ENCODE measurements around the gene EGLN2.
"Not testable (repeated sequence)": the region's sequence is repeated elsewhere in the genome, so short reads cannot be mapped to it uniquely, and the experiment has no call there.

EGLN2 gene

DNA sequence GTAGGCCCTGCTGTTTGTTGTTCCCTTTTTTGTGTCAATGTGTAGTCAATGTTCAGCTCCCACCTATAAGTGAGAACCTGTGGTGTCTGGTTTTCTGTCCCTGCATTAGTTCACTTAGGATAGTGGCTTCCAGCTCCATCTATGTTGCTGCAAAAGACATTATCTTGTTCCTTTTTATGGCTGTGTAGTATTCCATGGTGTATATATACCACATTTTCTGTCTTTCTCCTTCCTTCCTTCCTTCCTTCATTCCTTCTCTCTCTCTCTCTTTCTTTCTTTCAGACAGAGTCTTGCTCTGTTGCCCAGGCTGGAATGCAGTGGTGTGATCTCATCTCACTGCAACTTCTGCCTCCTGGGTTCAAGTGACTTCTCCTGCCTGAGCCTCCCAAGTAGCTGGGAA, 30.2 kb downstream of the EGLN2 start:
- no peak overlapping the region for H3K27ac ChIP-seq (ENCODE audit: insufficient read depth, low read depth, low read length, poor library complexity, severe bottlenecking)
- no peaks in the 10 kb centered on the region for H3K9me3 ChIP-seq (ENCODE audit: control insufficient read depth, low read length)

GRCh38 chr19:40830741-40831140, 31.8 kb downstream of the EGLN2 start:
- WGBS, 2 experiments = 91 to 93% methylated on average over 16 of the region's 16 CpGs
- not testable (repeated sequence) for H3K4me1 ChIP-seq (ENCODE audit: control insufficient read depth, insufficient read depth, low read length); H3K27ac ChIP-seq (ENCODE audit: insufficient read depth, low read depth, low read length, poor library complexity, severe bottlenecking); H3K36me3 ChIP-seq (ENCODE audit: control insufficient read depth, insufficient read depth, low read length); H3K27me3 ChIP-seq (ENCODE audit: control insufficient read depth, insufficient read depth, low read length, poor library complexity, severe bottlenecking); H3K9me3 ChIP-seq (ENCODE audit: control insufficient read depth, low read length); H3K4me3 ChIP-seq (ENCODE audit: insufficient read depth, low read depth, low read length)

More for the DNA sequence above, 30.2 kb downstream of the EGLN2 start:
- Histone ChIP-seq H3K4me3 (ENCODE audit: insufficient read depth, low read depth, low read length) (no peak overlapping the region), H3K36me3 (ENCODE audit: control insufficient read depth, insufficient read depth, low read length) (no peaks in the 10 kb centered on the region), H3K27me3 (ENCODE audit: control insufficient read depth, insufficient read depth, low read length, poor library complexity, severe bottlenecking) (no peaks in the 10 kb centered on the region), H3K4me1 (ENCODE audit: control insufficient read depth, insufficient read depth, low read length) (no peaks in the 10 kb centered on the region)

DNA sequence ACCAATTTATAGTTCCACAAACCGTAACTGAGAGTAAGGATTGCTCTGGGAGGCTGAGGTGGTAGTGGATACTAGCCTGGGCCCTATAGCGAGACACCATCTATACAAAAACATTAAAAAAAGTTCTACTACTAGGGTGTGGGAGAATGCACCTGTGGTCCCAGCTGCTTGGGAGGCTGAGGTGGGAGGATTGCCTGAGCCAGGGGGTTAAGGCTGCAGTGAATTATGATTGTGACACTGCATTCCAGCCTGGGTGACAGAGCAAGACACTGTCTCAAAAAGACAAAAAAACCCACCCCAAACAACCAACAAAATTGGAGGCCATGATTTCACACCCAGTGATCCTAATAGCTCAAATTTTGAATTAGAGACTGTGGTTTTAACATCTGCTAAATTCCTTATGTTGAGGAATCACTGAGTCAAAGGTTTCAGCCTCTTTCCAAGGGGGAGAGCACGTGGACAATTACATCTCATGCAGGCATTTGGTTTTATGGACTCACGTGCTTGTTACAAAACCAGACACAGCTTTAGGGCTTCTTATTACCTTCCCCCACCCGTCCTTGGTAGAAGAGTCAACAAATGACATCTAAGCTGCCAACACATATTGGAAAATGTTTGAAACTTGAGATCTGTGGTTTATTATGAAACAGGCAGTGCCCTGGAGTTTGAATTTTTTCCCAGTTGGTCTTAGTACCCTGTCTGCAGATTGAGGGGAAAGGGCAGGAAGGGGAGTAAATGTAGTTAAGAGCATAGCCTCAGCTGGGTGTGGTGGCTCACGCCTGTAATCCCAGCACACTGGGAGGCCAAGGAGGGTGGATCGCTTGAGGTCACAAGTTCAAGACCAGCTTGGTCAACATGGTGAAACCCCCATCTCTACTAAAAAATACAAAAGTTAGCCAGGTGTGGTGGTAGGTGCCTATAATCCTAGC, 32.8 kb downstream of the EGLN2 start:
- H3K9me3 ChIP-seq (ENCODE audit: control insufficient read depth, low read length) = no peaks in the 10 kb centered on the region
- WGBS, 2 experiments = 89 to 90% methylated on average over 5 to 6 of the region's 7 CpGs
- no peak overlapping the region for H3K27ac ChIP-seq (ENCODE audit: insufficient read depth, low read depth, low read length, poor library complexity, severe bottlenecking)
- H3K36me3 ChIP-seq (ENCODE audit: control insufficient read depth, insufficient read depth, low read length) = no peaks in the 10 kb centered on the region
- no peak overlapping the region for H3K4me3 ChIP-seq (ENCODE audit: insufficient read depth, low read depth, low read length)
- no peaks in the 10 kb centered on the region for H3K4me1 ChIP-seq (ENCODE audit: control insufficient read depth, insufficient read depth, low read length)
- H3K27me3 ChIP-seq (ENCODE audit: control insufficient read depth, insufficient read depth, low read length, poor library complexity, severe bottlenecking) = no peaks in the 10 kb centered on the region

- H3K4me1 ChIP-seq (ENCODE audit: control insufficient read depth, insufficient read depth, low read length); H3K27ac ChIP-seq (ENCODE audit: insufficient read depth, low read depth, low read length, poor library complexity, severe bottlenecking); H3K27me3 ChIP-seq (ENCODE audit: control insufficient read depth, insufficient read depth, low read length, poor library complexity, severe bottlenecking); H3K4me3 ChIP-seq (ENCODE audit: insufficient read depth, low read depth, low read length); H3K36me3 ChIP-seq (ENCODE audit: control insufficient read depth, insufficient read depth, low read length); H3K9me3 ChIP-seq (ENCODE audit: control insufficient read depth, low read length): not testable (repeated sequence)
- 70 to 77% methylated on average over 3 to 4 of the region's 4 CpGs for WGBS, 2 experiments
Observed at GRCh38 chr19:40832431-40832790, 33.4 kb downstream of the EGLN2 start.

DNA sequence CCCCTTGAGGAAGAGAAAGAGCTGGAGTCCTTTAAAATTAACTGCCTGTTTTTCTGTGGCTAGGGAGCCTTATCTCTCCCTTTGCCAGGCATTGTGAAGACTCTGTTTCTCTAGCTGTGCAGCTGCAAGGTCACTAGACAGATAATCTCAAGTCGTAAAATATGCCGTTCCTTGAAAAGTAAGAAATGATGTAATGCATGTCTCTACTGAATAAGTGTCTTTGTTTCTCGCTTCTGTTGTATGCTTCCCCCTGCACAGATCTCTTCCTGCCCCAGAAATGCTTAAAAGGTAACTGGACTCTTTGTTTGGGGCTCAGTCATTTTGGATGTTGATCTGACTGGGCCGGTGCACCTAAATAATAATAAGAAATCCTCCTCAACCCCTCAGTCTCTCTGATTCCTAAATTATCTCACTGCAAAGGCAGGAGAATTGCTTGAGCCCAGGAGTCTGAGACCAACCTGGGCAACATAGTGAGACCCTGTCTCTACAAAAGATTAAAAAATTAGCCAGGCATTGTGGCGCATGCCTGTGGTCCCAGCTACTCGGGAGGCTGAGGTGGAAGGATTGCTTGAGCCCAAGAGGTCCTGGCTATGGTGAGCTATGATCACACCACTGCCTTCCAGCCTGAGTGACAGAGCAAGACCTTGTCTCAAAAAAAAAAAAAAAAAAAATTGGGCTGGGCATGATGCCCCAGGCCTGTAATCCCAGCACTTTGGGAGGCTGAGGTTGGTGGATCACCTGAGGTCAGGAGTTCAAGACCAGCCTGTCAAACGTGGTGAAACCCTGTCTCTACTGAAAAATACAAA, 34.9 kb downstream of the EGLN2 start:
- not testable (repeated sequence) for H3K4me1 ChIP-seq (ENCODE audit: control insufficient read depth, insufficient read depth, low read length); H3K27me3 ChIP-seq (ENCODE audit: control insufficient read depth, insufficient read depth, low read length, poor library complexity, severe bottlenecking); H3K27ac ChIP-seq (ENCODE audit: insufficient read depth, low read depth, low read length, poor library complexity, severe bottlenecking); H3K9me3 ChIP-seq (ENCODE audit: control insufficient read depth, low read length); H3K36me3 ChIP-seq (ENCODE audit: control insufficient read depth, insufficient read depth, low read length); H3K4me3 ChIP-seq (ENCODE audit: insufficient read depth, low read depth, low read length)
- 76 to 88% methylated on average over 5 to 7 of the region's 7 CpGs for WGBS, 2 experiments

DNA sequence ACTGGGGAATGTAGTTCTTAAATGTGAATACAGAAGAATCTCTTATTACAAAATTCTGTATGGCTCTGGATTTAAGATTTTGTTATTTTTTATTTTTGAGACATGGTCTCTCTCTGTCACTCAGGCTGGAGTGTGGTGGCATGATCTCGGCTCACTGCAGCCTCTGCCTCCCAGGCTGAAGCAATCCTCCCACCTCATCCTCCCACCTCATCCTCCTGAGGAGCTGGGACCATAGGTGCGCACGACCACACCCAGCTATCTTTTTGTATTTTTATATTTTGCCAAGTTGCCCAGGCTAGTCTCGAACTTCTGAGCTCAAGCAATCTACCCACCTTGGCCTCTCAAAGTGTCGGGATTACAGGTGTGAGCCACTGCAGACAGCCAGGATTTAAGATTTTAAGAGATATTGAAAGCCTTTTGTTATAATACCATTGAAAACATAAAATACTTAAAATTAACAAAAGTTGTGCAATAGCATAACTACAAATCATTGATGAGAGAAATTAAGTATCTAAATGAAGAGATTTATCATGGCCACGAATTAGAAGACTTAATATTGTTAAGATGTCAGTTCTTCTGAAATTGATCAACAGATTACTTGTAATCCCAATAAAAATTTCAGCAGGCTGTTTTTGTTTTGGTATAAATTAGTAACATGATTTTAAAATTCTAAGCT, 37.9 kb downstream of the EGLN2 start:
- Histone ChIP-seq H3K27me3 (ENCODE audit: control insufficient read depth, insufficient read depth, low read length, poor library complexity, severe bottlenecking) (no peaks in the 10 kb centered on the region), H3K9me3 (ENCODE audit: control insufficient read depth, low read length) (no peaks in the 10 kb centered on the region), H3K27ac (ENCODE audit: insufficient read depth, low read depth, low read length, poor library complexity, severe bottlenecking) (no peak overlapping the region), H3K36me3 (ENCODE audit: control insufficient read depth, insufficient read depth, low read length) (no peaks in the 10 kb centered on the region), H3K4me3 (ENCODE audit: insufficient read depth, low read depth, low read length) (no peak overlapping the region), H3K4me1 (ENCODE audit: control insufficient read depth, insufficient read depth, low read length) (no peaks in the 10 kb centered on the region)
- WGBS, 2 experiments = 78 to 85% methylated on average over 5 of the region's 6 CpGs

GRCh38 chr19:40838477-40838876, 39.5 kb downstream of the EGLN2 start:
- WGBS, 2 experiments = 83 to 93% methylated on average over 1 of the region's 1 CpG
- H3K27me3 ChIP-seq (ENCODE audit: control insufficient read depth, insufficient read depth, low read length, poor library complexity, severe bottlenecking); H3K4me3 ChIP-seq (ENCODE audit: insufficient read depth, low read depth, low read length); H3K4me1 ChIP-seq (ENCODE audit: control insufficient read depth, insufficient read depth, low read length); H3K36me3 ChIP-seq (ENCODE audit: control insufficient read depth, insufficient read depth, low read length); H3K9me3 ChIP-seq (ENCODE audit: control insufficient read depth, low read length); H3K27ac ChIP-seq (ENCODE audit: insufficient read depth, low read depth, low read length, poor library complexity, severe bottlenecking): not testable (repeated sequence)

- not testable (repeated sequence) for H3K4me1 ChIP-seq (ENCODE audit: control insufficient read depth, insufficient read depth, low read length); H3K4me3 ChIP-seq (ENCODE audit: insufficient read depth, low read depth, low read length); H3K9me3 ChIP-seq (ENCODE audit: control insufficient read depth, low read length); H3K27me3 ChIP-seq (ENCODE audit: control insufficient read depth, insufficient read depth, low read length, poor library complexity, severe bottlenecking); H3K36me3 ChIP-seq (ENCODE audit: control insufficient read depth, insufficient read depth, low read length); H3K27ac ChIP-seq (ENCODE audit: insufficient read depth, low read depth, low read length, poor library complexity, severe bottlenecking)
- WGBS, 2 experiments = 93% methylated on average over 1 to 3 of the region's 3 CpGs
Observed at GRCh38 chr19:40842012-40842411, 43.0 kb downstream of the EGLN2 start.

DNA sequence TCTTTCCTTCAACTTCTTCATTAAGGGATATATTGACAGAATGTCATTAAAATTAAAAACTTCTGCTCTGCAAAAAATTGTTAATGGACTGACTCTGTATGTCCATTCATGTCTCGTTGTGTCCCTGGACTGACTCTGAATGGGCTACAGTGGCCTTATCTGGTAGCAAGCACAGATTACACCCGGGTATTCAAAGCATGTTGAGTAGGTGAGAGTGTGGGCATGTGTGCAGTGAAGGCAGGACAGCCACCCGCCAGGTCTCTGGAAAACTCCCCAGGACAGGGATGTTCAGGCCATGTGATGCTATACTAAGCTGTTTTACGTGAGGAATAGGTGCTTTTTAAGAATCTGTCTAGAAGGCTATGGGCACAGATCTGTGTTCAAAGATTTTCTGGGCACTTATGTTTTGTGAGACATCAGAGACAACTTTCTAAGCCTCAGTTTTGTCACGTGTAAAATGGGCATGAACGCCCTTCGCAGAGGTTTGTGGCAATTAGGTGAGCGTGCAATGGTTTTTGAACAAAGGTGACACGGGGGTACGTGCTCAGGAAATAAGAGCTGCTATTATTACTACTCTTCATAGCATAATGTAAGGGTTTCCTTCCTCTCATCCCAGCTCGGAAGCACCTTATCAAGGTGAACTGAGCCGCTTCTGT, 44.1 kb downstream of the EGLN2 start:
- H3K4me1 ChIP-seq (ENCODE audit: control insufficient read depth, insufficient read depth, low read length); H3K27ac ChIP-seq (ENCODE audit: insufficient read depth, low read depth, low read length, poor library complexity, severe bottlenecking); H3K36me3 ChIP-seq (ENCODE audit: control insufficient read depth, insufficient read depth, low read length); H3K9me3 ChIP-seq (ENCODE audit: control insufficient read depth, low read length); H3K27me3 ChIP-seq (ENCODE audit: control insufficient read depth, insufficient read depth, low read length, poor library complexity, severe bottlenecking); H3K4me3 ChIP-seq (ENCODE audit: insufficient read depth, low read depth, low read length): not testable (repeated sequence)
- WGBS, 2 experiments = 76 to 78% methylated on average over 9 to 10 of the region's 12 CpGs

DNA sequence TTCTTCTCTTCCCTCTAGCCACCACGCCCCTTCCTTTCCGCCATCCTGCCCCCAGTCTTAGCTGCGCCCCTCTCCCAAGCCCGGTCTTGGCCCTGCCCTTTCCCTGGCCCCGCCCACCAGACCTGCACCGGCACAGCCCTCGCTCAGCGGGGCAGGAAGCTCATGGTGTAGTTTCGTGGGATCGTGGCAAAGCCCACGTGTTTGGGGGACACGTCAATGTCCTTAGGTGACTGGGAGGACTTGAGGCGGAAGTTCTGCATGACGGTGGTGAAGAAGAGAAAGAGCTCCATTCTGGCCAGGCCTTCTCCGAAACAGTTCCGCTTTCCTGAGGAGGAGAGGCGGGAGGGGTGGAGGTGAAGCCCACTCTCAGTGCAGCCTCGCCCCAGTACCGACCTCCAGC, 44.7 kb downstream of the EGLN2 start:
- H3K9me3 ChIP-seq (ENCODE audit: control insufficient read depth, low read length); H3K4me3 ChIP-seq (ENCODE audit: insufficient read depth, low read depth, low read length); H3K4me1 ChIP-seq (ENCODE audit: control insufficient read depth, insufficient read depth, low read length); H3K27ac ChIP-seq (ENCODE audit: insufficient read depth, low read depth, low read length, poor library complexity, severe bottlenecking); H3K36me3 ChIP-seq (ENCODE audit: control insufficient read depth, insufficient read depth, low read length): not testable (repeated sequence)
- H3K27me3 ChIP-seq (ENCODE audit: control insufficient read depth, insufficient read depth, low read length, poor library complexity, severe bottlenecking) = peaks cover 12% of the 10 kb centered on the region
- WGBS, 2 experiments = 18 to 24% methylated on average over 11 to 14 of the region's 19 CpGs
